Right ventricle myocardium inferior (tissue), 1 donor: ENCODE results near the gene NTSR1. TPM values are rescaled to one million over a fixed set of nuclear protein-coding genes. Genes with fewer than 3 reads are reported as not detected.

ENCODE experiments used
- ATAC-seq: fragments of 200-7000 bp; cut with Tn5 transposase; one replicate; pipeline ENCODE4 v1.9.1; 2020; ENCODE audit warnings: mild to moderate bottlenecking, moderate library complexity
- DNase-seq: peaks from one replicate; pipeline ENCODE4 v3.0.0; 2021; ENCODE audit errors: missing footprints
- intact Hi-C: fragments of 100-400 bp; cut with DNase I; formaldehyde crosslinking; loops from one replicate; pipeline ENCODE4 v1.11.0; 2022
- long read RNA-seq: library from polyadenylated mRNA; unstranded; transcript quantifications from one replicate; pipeline ENCODE4 v2.0.0, GENCODE V29; 2021
- total RNA-seq: library from RNA; stranded (reverse); fragmentation: NEBNext Ultra II Directional; extraction: Animal tissue kit (Norgen Biotek cat#: 25700); gene quantifications from one replicate; pipeline ENCODE4 v1.2.1, GENCODE V29; 2021
- donor health status: DM: no; HTN: yes; CAD: no; lungs with severe emphysema.

The NTSR1 gene
- not detected for total RNA-seq
- long read RNA-seq = 0 reads

DNA sequence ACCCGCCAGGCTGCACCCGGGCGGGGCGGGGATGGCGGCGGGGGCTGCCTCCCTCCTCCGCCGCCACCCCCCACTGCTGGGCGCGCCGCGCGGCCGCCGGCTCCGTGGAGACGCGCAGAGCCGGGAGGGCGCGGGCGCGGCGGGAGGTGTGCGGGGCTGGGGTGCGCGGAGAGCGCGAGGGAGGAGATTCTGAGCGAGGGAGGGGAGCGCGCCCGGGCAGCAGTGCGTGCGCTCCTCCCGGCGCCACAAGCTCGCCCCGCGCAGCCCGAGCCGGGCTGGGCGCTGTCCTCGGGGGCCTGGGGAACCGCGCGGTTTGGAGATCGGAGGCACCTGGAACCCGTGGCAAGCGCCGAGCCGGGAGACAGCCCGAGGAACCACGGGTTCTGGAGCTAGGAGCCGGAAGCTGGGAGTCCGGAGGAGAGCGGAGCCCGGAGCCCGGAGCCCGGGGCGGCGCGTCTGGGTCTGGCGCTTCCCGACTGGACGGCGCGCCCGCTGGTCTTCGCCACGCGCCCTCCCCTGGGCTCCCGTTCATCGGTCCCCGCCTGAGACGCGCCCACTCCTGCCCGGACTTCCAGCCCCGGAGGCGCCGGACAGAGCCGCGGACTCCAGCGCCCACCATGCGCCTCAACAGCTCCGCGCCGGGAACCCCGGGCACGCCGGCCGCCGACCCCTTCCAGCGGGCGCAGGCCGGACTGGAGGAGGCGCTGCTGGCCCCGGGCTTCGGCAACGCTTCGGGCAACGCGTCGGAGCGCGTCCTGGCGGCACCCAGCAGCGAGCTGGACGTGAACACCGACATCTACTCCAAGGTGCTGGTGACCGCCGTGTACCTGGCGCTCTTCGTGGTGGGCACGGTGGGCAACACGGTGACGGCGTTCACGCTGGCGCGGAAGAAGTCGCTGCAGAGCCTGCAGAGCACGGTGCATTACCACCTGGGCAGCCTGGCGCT is at the start of gene NTSR1:
NTSR1 (plus strand) TSS at position 246 of the 946 bp plus-strand sequence; CDS start at position 618, 372 bp downstream.
- DNase-seq = peak; percentile 50

DNA sequence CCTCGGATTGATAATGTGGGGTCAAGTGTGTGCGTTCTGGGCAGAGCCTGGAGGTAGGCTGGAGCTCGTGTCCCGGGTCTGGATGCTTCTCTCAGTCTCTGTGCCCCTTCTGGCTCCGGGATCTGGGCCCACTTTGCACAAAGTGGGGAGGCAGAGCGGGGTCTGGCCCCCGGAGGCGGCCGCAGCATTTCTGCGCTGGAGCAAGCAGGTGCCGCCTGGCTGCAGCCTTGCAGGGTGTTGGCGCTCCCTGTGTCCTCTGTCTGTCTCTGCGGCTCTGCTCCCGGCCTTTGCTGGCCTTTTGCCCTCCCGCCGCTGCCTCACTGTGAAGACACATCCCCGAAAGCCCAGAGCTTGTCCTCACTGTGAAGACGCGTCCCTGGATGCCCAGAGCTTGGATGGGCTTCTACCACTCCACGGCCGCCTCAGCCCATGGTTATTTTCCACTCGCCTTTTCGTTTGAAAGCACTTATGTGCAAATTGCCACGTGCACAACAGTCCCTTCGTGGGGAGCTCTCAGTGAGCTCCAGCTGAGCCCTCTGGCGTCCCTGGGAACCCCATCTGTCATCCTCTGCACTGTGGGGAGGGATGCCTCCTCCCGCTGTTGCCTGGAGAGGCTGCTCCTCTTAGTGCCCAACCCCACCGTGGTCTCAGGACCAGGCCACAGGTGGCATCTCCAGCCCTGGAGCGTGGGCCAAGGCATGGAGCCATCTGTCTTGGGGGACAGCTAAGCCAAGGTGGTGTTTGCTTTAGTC is 49.0 kb upstream of the NTSR1 start:
- DNase-seq = no peak
- ATAC-seq = no peak
- intact Hi-C loops = no loop called here

More for the DNA sequence above, at the start of gene NTSR1:
- ATAC-seq = no peak
- intact Hi-C loops = no loop called here

DNA sequence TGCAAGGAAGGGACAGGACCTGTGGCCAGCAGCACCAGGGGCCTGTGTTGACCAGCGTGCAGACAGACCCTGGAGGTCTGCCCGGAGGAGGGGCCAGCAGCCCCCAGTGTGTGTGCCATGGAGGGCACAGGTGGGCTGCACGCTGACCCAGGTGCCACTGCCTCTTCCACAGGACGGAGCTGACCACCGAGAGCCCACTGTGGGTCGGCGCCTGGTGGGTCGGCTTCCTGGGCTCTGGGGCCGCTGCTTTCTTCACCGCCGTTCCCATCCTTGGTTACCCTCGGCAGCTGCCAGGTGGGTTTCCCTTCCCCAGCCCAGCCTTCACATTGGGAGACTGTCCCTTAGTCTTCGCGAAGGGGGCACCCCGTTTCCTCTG is 48.4 kb upstream of the NTSR1 start:
- no peak for DNase-seq
- no peak for ATAC-seq
- intact Hi-C loops = no loop called here

GRCh38 chr20:62660768-62661167 is 47.9 kb upstream of the NTSR1 start:
- intact Hi-C loops = no loop called here
- no peak for DNase-seq

DNA sequence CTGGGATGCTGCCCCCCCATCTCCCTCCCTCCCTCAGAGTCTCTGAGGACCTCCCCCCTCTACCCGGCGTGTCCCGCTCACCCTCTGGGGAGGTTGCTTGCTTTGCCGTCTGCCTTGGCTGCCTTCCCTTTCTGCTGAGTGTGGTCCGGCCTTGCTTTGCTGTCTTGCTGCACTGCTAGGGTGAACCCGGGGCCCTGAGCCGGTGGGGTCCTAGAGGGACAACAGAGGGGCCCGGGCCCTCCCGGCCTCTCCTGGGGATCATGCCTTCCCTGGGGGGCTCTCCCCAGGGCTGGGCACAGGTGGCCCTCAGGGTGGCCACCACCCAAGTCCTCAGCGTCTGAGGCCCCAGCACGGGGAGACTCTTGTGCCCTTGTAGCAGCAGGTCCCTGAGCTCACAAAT is 47.0 kb upstream of the NTSR1 start:
- ATAC-seq (no peak), DNase-seq (no peak)
- intact Hi-C loops = no loop called here

More at GRCh38 chr20:62660768-62661167, 47.9 kb upstream of the NTSR1 start:
- ATAC-seq = no peak

GRCh38 chr20:62662422-62662821 is 46.2 kb upstream of the NTSR1 start:
- DNase-seq (no peak), ATAC-seq (no peak)
- intact Hi-C loops = no loop called here

DNA sequence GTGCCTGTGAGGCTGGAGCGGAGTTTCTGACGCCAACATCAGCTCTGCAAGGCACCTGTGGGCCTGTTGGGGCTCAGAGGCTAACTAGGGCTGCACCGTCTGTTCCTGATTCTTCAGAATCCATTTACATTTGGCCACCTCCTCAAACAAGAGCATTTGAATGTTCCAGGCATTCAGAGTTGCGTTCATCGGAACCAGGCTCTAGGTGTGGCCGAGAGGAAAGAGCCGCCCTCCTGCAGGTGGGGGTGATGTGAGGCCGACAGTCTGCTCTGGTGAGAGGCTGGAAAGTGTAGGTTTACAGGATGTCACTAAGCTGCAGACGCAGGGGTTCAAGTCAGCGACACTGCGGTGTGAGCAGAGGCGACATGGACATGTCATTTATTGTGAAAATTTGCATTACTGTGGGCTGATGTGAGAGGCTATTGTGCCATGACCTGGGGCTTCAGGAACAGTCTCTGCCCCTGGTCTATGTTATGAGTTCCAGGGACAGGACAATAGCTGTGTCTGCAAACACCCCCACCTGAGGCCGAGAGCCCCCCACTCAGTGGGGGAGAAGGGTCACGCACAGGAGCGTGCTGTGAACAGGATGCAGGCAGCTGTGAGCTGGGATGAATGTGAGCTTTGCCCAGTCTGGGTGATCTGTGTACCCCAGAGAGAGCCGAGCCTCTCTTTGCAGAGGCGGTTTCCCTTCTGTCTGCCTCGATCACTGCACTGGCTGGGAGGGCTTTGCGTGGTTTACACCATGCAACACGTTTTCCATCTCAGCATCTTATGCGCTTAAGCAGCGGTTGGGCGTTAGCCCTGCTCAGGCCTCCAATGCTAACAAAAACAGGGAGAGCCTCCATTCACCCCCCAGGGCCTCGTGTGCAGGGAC is 45.3 kb upstream of the NTSR1 start:
- no peak for ATAC-seq
- intact Hi-C loops = no loop called here
- DNase-seq = no peak

- no peak for DNase-seq
- intact Hi-C loops = no loop called here
- ATAC-seq = no peak
These were observed 44.3 kb upstream of the NTSR1 start for GRCh38 chr20:62664019-62664971.

DNA sequence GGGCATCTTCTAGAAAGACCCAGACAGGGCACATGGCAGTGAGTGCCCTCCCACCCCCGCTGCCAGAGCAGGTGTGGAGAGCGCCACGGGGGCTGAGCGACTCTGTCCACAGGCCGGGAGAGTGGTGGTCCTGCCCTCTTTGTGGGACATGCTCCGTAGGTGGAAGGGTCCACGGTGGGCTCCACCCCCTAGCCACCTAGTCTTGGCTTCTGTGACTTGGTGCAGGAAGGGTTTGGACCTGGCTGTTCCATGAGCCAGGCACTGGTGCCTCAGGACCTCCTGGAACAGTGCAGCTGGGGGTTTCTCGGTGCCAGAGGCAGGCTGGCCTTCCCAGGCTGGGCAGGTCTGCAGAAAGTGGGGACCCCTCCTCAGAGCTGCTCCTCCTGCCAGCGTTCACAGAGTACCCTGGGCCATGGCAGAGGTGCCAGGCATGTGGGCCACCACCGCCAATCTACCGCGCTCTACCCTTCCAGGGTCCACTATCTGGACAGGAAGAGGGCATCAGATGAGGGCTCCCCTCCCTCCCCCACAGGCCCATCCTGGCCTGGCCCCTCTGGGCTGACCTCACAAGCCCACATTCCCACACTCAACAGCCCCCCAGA is 43.4 kb upstream of the NTSR1 start:
- no peak for ATAC-seq
- intact Hi-C loops = no loop called here

DNA sequence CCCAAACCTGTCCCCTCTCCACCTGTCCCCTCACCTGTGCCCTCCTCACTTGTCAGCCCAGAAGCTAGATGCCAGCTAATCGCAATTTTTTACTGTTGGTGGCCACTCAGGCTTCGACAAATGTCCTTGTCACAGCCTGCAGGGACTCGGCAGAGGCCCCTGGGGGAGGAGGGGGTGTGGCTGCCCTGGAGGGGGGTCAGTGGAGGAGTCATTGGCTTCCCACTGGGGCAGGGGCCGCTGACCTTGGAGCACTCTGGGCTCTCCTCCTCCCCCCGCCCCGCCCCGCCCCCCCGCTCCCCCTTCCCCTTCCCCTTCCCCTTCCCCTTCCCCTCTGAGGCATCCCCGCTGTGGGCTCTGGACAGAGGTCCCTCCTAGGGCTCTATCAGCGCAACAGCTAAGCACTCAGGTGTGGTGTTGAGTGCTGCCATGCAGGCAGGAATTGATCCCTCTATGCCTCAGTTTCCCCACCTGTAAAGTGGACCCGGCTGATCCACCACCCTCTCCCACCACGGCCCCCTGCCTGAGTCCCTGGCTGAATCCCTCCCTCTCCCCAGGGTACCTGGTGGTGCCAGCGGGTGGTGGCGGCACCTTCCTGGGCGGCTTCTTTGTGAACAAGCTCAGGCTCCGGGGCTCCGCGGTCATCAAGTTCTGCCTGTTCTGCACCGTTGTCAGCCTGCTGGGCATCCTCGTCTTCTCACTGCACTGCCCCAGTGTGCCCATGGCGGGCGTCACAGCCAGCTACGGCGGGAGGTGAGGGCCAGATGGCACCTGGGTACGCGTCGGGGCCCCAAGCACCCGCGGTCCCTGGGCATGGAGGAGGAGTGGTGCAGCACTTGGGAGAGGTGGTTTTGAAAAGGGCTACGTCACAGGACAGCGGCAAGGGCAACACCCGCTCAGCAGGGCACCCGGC is 42.6 kb upstream of the NTSR1 start:
- ATAC-seq (no peak), DNase-seq (no peak)
- intact Hi-C loops = no loop called here

More for the DNA sequence above, 43.4 kb upstream of the NTSR1 start:
- DNase-seq = no peak

DNA sequence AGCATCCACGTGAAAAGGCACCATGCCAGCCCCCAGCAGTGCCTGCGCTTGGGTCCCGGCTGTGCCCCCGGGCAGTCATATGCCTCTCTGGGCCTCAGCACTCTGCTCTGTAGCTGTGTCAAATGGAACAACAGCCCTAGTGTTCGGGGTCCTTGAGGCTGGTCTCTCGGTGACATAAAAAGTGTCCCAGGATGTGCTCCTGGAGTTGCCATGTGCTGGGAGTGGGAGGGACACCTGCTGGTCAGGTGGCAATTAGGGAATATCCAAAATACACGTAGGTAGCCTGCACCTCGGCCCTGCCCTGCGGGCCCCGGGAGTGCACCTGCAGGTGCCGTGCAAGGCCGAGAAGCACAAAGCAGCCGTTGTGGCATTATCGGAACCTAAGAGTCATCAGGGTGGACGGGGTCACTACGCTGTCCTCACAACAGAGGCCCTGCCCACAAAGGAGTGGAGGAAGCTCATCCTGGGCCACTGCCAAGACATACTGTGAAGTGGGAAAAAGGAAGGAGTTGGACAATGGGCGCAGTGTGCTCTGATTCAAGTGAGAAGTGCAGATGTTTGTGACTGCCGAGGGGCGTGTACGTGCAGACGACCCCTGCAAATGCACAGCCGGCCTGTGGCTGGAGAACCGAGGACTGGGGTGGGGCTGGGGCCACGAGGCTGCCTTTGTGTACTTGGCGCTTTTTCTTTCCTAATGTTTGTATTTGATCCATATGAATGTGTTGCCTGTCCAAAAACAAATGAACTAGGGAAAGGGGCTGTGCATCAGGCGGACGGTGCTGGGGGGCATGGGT is 41.7 kb upstream of the NTSR1 start:
- DNase-seq = no peak
- intact Hi-C loops = no loop called here
- peak; percentile 30 for ATAC-seq

GRCh38 chr20:62667530-62668440 is 40.9 kb upstream of the NTSR1 start:
- DNase-seq = no peak
- no peak for ATAC-seq
- intact Hi-C loops = loop anchor here (1.0 kb wide), 2 partner anchors 125 to 141 kb away; no protein-coding TSS in a partner anchor

DNA sequence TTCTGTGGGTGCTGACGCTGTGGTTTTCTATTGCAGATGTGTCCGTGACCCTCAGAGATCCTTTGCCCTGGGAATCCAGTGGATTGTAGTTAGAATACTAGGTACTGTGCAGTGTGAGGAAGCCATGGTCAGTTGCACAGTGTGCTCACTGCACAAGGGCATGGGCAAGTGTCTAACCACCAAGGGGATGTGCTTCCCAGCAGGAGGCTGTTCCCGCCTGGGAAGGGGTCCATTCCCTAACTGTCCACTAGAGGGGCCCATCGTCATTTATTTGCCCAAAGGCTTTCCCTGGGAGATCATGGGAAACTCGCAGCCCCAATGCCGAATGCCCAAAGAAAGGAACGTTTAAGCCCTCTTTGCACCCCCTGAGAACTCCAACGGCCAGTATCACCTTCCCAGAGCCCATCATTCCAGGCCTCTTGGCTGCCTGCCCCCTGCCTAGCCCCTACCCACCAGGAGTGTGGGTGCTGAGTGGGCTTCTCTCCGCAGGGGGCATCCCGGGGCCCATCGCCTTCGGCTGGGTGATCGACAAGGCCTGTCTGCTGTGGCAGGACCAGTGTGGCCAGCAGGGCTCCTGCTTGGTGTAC is 40.1 kb upstream of the NTSR1 start:
- ATAC-seq = peak; percentile 60
- intact Hi-C loops = loop anchor here (1.0 kb wide), 2 partner anchors 124 to 140 kb away; no protein-coding TSS in a partner anchor
- DNase-seq = no peak

DNA sequence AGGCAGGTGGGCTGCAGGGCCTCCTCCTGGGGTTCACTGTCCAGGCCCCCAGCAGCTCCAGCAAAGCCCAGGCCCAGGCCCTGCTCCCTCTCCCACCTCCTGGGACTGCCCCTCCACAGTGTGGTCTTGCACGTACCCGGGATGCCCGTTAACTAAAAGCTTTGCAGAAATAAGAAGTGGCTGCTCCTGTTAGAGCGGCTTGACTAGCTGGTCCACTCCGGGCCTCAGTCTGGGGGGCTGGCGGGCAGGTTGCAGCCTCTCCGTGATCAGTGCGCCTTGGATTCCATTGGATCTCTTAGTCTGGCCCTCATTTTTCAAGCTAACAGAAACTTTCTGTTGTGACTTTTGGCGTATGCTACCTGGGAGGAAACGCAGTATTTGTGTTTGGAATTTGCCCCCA is 39.4 kb upstream of the NTSR1 start:
- ATAC-seq (no peak), DNase-seq (no peak)
- intact Hi-C loops = no loop called here
